ENCODE measurements around the gene SSRP1. TPM values are rescaled to one million over a fixed set of nuclear protein-coding genes. Genes with fewer than 3 reads are reported as not detected.

SSRP1 gene
- total RNA-seq, 1 donor from 2014 or later = 58.3 TPM

Other genes starting within 250 kb of the SSRP1 start
- 0.13 TPM in 2 replicates for gene LRRC55, start 153.9 kb downstream of the SSRP1 start, total RNA-seq
- gene APLNR, start 98.6 kb downstream of the SSRP1 start, total RNA-seq = 0.90 and 1.0 TPM in 2 replicates
- gene TNKS1BP1, start 10.9 kb downstream of the SSRP1 start, total RNA-seq = 42.0 and 51.5 TPM in 2 replicates
- gene P2RX3, start 2.5 kb upstream of the SSRP1 start, total RNA-seq = not detected in 2 replicates
- gene PRG3, start 45.3 kb upstream of the SSRP1 start, total RNA-seq = not detected in 2 replicates
- under 0.01 TPM in 1 of 2 replicates, not detected in the other for gene PRG2, start 54.8 kb upstream of the SSRP1 start, total RNA-seq
- gene SLC43A3, start 91.2 kb upstream of the SSRP1 start, total RNA-seq = 24.4 and 35.3 TPM in 2 replicates
- gene RTN4RL2, start 124.6 kb upstream of the SSRP1 start, total RNA-seq = 0.13 TPM in 1 of 2 replicates, not detected in the other
- gene SLC43A1, start 179.8 kb upstream of the SSRP1 start, total RNA-seq = 11.0 and 19.0 TPM in 2 replicates
- 34.5 and 64.1 TPM in 2 replicates for gene TIMM10, start 194.9 kb upstream of the SSRP1 start, total RNA-seq
- gene SMTNL1, start 201.7 kb upstream of the SSRP1 start, total RNA-seq = not detected in 2 replicates
- gene UBE2L6, start 231.8 kb upstream of the SSRP1 start, total RNA-seq = 28.4 and 51.7 TPM in 2 replicates